Measurements from ENCODE around the gene EME1. TPM values are rescaled to one million over a fixed set of nuclear protein-coding genes. Genes with fewer than 3 reads are reported as not detected.

Gene EME1
- total RNA-seq, 2 donors from 2014 or later: 3.9 TPM; not detected in 1

DNA sequence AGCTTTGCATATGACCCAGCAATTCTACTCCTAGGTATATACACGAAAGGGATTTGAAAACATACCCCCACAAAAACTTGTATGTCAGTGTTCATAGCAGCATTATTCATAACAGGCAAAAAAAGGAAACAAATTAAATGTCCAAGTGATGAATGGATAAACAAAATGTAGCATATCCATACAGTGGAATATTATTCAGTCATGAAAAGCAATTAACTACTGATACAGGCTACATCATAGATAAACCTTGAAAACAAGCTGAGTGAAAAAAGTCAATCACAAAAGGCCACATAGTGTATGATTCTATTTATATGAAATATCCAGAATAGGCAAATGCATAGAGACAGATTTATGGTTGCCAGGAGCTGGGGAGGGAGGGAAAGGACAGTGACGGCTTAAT lies 676 bp downstream of the EME1 start:
- Histone ChIP-seq H3K36me3 (peaks cover 19% of the 10 kb centered on the region), H3K27me3 (replicated peaks; ENCODE audit: insufficient read depth) (no peaks in the 10 kb centered on the region), H3K4me1 (ENCODE audit: control insufficient read depth in 1 of 2, low read depth in 2 of 2) (peaks cover 4 to 19% of the 10 kb centered on the region in 2 donors), H3K27ac (no peak overlapping the region), H3K9me3 (no peaks in the 10 kb centered on the region), H3K4me3 (no peak overlapping the region)
- DNase-seq (ENCODE audit: low spot score) (no peak), ATAC-seq (ENCODE audit: insufficient number of reproducible peaks, low FRiP score, low read depth) (no peak)
- TF ChIP-seq CTCF (IDR thresholded peaks at IDR 0.05): no peak

DNA sequence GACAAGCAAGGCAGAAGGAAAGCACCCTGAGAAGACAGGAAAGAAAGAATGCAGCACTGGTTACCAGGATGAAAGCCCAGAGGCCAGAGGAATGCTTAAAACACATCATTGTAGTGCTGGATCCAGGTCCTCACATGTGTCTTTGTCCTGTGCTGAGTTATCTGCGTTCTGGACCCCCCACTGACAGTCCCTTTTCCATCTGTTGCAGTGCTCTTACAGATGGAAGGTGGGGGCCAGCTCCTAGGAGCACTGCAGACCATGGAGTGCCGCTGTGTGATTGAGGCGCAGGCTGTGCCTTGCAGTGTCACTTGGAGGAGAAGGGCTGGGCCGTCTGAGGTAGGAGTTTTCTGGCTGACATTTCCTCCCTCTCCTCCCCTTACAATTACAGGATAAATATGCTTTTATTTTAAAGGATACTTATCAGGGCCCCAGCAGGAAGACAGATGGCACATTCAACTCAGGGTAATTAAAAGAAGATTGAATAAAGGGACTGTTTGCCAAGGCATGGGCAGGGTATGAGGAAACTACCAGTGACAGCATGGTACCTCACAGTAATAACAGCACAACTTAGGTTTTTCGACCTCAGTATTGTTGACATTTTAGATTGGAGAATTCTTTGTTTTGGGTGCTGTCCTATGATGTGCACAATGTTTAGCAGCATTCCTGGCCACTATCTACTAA lies 3.0 kb downstream of the EME1 start:
- ATAC-seq (ENCODE audit: insufficient number of reproducible peaks, low FRiP score, low read depth) (no peak), DNase-seq (ENCODE audit: low spot score) (no peak)
- H3K9me3 ChIP-seq: no peaks in the 10 kb centered on the region
- no peaks in the 10 kb centered on the region for H3K27me3 ChIP-seq (replicated peaks; ENCODE audit: insufficient read depth)
- TF ChIP-seq CTCF (IDR thresholded peaks at IDR 0.05): no peak
- peaks cover under 1% of the 10 kb centered on the region for H3K36me3 ChIP-seq
- no peak overlapping the region for H3K4me3 ChIP-seq
- H3K27ac ChIP-seq: no peak overlapping the region
- peaks cover 4 to 19% of the 10 kb centered on the region in 2 donors for H3K4me1 ChIP-seq (ENCODE audit: control insufficient read depth in 1 of 2, low read depth in 2 of 2)

GRCh38 chr17:50379351-50380132 lies 6.5 kb downstream of the EME1 start:
- DNase-seq (ENCODE audit: low spot score) (no peak), ATAC-seq (ENCODE audit: insufficient number of reproducible peaks, low FRiP score, low read depth) (no peak)
- H3K4me3 ChIP-seq: no peak overlapping the region
- H3K9me3 ChIP-seq: no peaks in the 10 kb centered on the region
- TF ChIP-seq CTCF (IDR thresholded peaks at IDR 0.05): no peak
- H3K36me3 ChIP-seq: peaks cover 24% of the 10 kb centered on the region
- H3K27me3 ChIP-seq (replicated peaks; ENCODE audit: insufficient read depth): no peaks in the 10 kb centered on the region
- H3K27ac ChIP-seq: no peak overlapping the region
- no peaks in the 10 kb centered on the region for H3K4me1 ChIP-seq (ENCODE audit: control insufficient read depth in 1 of 2, low read depth in 2 of 2)

DNA sequence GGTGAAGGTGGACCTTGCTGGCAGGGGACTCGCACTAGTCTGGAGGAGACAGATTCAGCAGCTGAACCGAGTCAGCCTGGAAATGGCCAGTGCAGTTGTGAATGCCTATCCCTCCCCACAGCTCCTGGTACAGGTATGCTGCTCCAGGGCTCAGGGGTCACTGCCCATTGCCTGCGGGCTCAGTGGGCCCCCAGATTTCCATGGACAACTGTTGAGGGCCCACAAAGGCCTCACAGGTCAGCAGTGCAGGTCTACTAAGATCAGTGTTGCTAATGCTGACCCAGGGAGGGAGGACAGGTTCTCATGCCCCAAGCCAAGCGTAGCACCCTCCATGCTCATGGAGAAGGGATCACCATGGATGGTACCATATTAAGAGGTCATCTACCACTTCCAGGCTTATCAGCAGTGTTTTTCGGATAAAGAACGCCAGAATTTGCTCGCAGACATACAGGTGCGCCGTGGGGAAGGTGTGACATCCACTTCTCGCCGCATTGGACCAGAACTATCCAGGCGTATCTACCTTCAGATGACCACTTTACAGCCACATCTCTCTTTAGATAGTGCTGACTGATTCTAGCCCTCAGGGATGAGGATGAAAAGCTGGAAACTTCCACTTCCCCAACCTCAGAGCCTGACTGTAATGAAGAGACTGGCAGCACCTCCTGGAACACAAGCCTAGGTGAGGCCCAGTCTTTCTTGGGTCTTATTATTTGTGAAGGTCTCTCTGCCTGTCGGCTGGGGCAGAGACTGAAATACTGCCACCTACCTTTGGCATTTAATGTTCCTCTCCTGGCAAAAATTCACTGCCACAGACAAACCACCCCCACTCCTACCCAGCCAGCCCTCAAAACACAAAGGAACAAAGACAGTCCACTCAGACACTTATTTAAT lies 7.6 kb downstream of the EME1 start:
- H3K27me3 ChIP-seq (replicated peaks; ENCODE audit: insufficient read depth): no peaks in the 10 kb centered on the region
- no peak for TF ChIP-seq CTCF (IDR thresholded peaks at IDR 0.05)
- ATAC-seq (ENCODE audit: insufficient number of reproducible peaks, low FRiP score, low read depth): no peak
- no peaks in the 10 kb centered on the region for H3K9me3 ChIP-seq
- no peak overlapping the region for H3K4me3 ChIP-seq
- no peak for DNase-seq (ENCODE audit: low spot score)
- H3K36me3 ChIP-seq: peaks cover 34% of the 10 kb centered on the region
- H3K27ac ChIP-seq: no peak overlapping the region
- H3K4me1 ChIP-seq (ENCODE audit: control insufficient read depth in 1 of 2, low read depth in 2 of 2): no peaks in the 10 kb centered on the region

All from thoracic aorta (tissue), 2 donors.